IMR-90 (cell line): ENCODE results near the gene DHRS12. TPM values are rescaled to one million over a fixed set of nuclear protein-coding genes. Genes with fewer than 3 reads are reported as not detected.

ENCODE experiments used
- ATAC-seq: fragments of 200-7000 bp; cut with Tn5 transposase; 2 replicates; pipeline ENCODE4 v1.9.1; 2020; ENCODE audit warnings: low read depth, mild to moderate bottlenecking, moderate library complexity
- BruUV-seq: library from RNA; stranded (reverse); fragments of 400-500 nt; replicated peaks from 2 replicates; lab custom pipeline; 2021; lab: Mats Ljungman, UMichigan
- CTCF ChIA-PET: fragments of 300-600 bp; formaldehyde crosslinking; extraction: SDS; loops from one replicate; lab custom pipeline; 2021; ENCODE audit warnings: antibody characterized with exemption; lab: Yijun Ruan, JAX
- POLR2A ChIA-PET: fragments of 300-600 bp; sonication (Branson Sonifier 250); formaldehyde crosslinking; loops from one replicate; lab custom pipeline; 2022; ENCODE audit warnings: antibody characterized with exemption; ENCODE audit not compliant: unreplicated experiment; lab: Charles Lee
- DNase-seq: peaks from one replicate; pipeline ENCODE4 v3.0.0; 2013
- H2AFZ ChIP-seq: replicated peaks from 2 replicates; pipeline ENCODE3; 2013; ENCODE audit warnings: low read length, mild to moderate bottlenecking; ENCODE audit not compliant: poor library complexity
- H2AK5ac ChIP-seq: 2 replicates; pipeline ENCODE4 v1.6.1; 2013; ENCODE audit warnings: low read depth, low read length, inconsistent platforms
- H2AK9ac ChIP-seq: replicated peaks from 2 replicates; pipeline ENCODE3; 2013; ENCODE audit warnings: mild to moderate bottlenecking, low read depth, low read length, moderate library complexity; ENCODE audit not compliant: poor library complexity
- H2BK120ac ChIP-seq: 2 replicates; pipeline ENCODE4 v1.6.1; 2013; ENCODE audit warnings: low read depth, low read length, inconsistent platforms
- H2BK15ac ChIP-seq: 3 replicates; pipeline ENCODE4 v1.6.1; 2013; ENCODE audit warnings: low read depth, low read length, inconsistent platforms
- H2BK20ac ChIP-seq: 2 replicates; pipeline ENCODE4 v1.6.1; 2013; ENCODE audit warnings: low read depth, mild to moderate bottlenecking, inconsistent platforms, low read length, moderate library complexity
- H2BK5ac ChIP-seq: 2 replicates; pipeline ENCODE4 v1.6.1; 2013; ENCODE audit warnings: mild to moderate bottlenecking, low read depth, low read length, inconsistent platforms; ENCODE audit not compliant: poor library complexity, severe bottlenecking
- H3K14ac ChIP-seq: replicated peaks from 2 replicates; pipeline ENCODE4 v1.6.1; 2013; ENCODE audit warnings: low read depth, low read length, inconsistent platforms
- H3K18ac ChIP-seq: 2 replicates; pipeline ENCODE4 v1.6.1; 2013; ENCODE audit warnings: low read depth, low read length, control low read depth
- H3K23ac ChIP-seq: 2 replicates; pipeline ENCODE4 v1.6.1; 2013; ENCODE audit warnings: low read depth, low read length, inconsistent platforms
- H3K27ac ChIP-seq: 2 replicates; pipeline ENCODE4 v1.5.1; 2013; ENCODE audit warnings: mild to moderate bottlenecking, control low read depth, low read length; ENCODE audit not compliant: insufficient read depth
- H3K27me3 ChIP-seq: 2 replicates; pipeline ENCODE4 v1.6.1; 2013; ENCODE audit warnings: low read length; ENCODE audit not compliant: control insufficient read depth, insufficient read depth
- H3K36me3 ChIP-seq: 2 replicates; pipeline ENCODE4 v1.6.1; 2013; ENCODE audit warnings: low read length, mixed read lengths; ENCODE audit not compliant: control insufficient read depth, insufficient read depth
- H3K4ac ChIP-seq: 2 replicates; pipeline ENCODE4 v1.6.1; 2013; ENCODE audit warnings: low read depth, low read length, inconsistent platforms
- H3K4me1 ChIP-seq: 2 replicates; pipeline ENCODE4 v1.6.1; 2013; ENCODE audit warnings: low read length, mixed read lengths; ENCODE audit not compliant: control insufficient read depth, insufficient read depth
- H3K4me2 ChIP-seq: 2 replicates; pipeline ENCODE4 v1.6.1; 2013; ENCODE audit warnings: low read depth, mild to moderate bottlenecking, control low read depth, low read length, moderate library complexity
- H3K4me3 ChIP-seq: 2 replicates; pipeline ENCODE4 v1.5.1; 2013; ENCODE audit warnings: low read depth, mild to moderate bottlenecking, control low read depth, low read length, moderate library complexity; ENCODE audit not compliant: insufficient read depth
- H3K56ac ChIP-seq: 2 replicates; pipeline ENCODE4 v1.6.1; 2013; ENCODE audit warnings: low read length, inconsistent platforms; ENCODE audit not compliant: insufficient read depth; ENCODE audit errors: extremely low read depth
- H3K79me1 ChIP-seq, 2 experiments: 2 replicates each; pipeline ENCODE4 v1.6.1; 2013; ENCODE audit warnings: low read length in 2 of 2, inconsistent platforms in 1 of 2, low read depth in 1 of 2
- H3K9ac ChIP-seq: 2 replicates; pipeline ENCODE4 v1.6.1; 2013; ENCODE audit warnings: low read depth, low read length, control low read depth
- H3K9me1 ChIP-seq: 2 replicates; pipeline ENCODE4 v1.6.1; 2013; ENCODE audit warnings: low read length, inconsistent platforms; ENCODE audit not compliant: insufficient read depth
- H3K9me3 ChIP-seq: 2 replicates; pipeline ENCODE4 v1.6.1; 2013; ENCODE audit warnings: low read length; ENCODE audit not compliant: control insufficient read depth, insufficient read depth
- H4K20me1 ChIP-seq: 2 replicates; pipeline ENCODE4 v1.6.1; 2013; ENCODE audit warnings: low read length, inconsistent platforms; ENCODE audit not compliant: insufficient read depth
- H4K5ac ChIP-seq: 2 replicates; pipeline ENCODE4 v1.6.1; 2013; ENCODE audit warnings: mild to moderate bottlenecking, low read depth, low read length, control low read depth
- H4K8ac ChIP-seq, 2 experiments: 2 replicates each; pipeline ENCODE4 v1.6.1; 2013; ENCODE audit warnings: low read depth in 2 of 2, low read length in 2 of 2, control low read depth in 1 of 2, inconsistent platforms in 1 of 2
- H4K91ac ChIP-seq: 2 replicates; pipeline ENCODE4 v1.6.1; 2013; ENCODE audit warnings: low read depth, low read length, inconsistent platforms; ENCODE audit not compliant: insufficient read depth
- BHLHE40 ChIP-seq: fragments of 150-350 bp; IDR thresholded peaks from 2 replicates; pipeline ENCODE4 v1.6.1; 2016; ENCODE audit warnings: mild to moderate bottlenecking, low read depth, low read length
- CEBPB ChIP-seq: IDR thresholded peaks from 2 replicates; pipeline ENCODE4 v1.6.1; 2012; ENCODE audit warnings: low read depth, low read length, improper control_type of control experiment
- CHD1 ChIP-seq: IDR thresholded peaks from 2 replicates; pipeline ENCODE4 v1.6.1; 2012; ENCODE audit warnings: low read depth, low read length, improper control_type of control experiment
- CTCF ChIP-seq: conservative IDR thresholded peaks from 2 replicates; pipeline ENCODE4 v1.5.1; 2012; ENCODE audit warnings: mild to moderate bottlenecking, low read depth, low read length, improper control_type of control experiment
- ELK1 ChIP-seq: fragments of 150-350 bp; IDR thresholded peaks from 2 replicates; pipeline ENCODE4 v1.6.1; 2016; ENCODE audit warnings: low read depth, mild to moderate bottlenecking, low read length, moderate library complexity, borderline replicate concordance
- FOS ChIP-seq: fragments of 150-350 bp; IDR thresholded peaks from 2 replicates; pipeline ENCODE4 v1.6.1; 2016; ENCODE audit warnings: low read depth, low read length
- MAFK ChIP-seq: IDR thresholded peaks from 2 replicates; pipeline ENCODE4 v1.6.1; 2012; ENCODE audit warnings: low read depth, low read length, improper control_type of control experiment
- MAZ ChIP-seq: IDR thresholded peaks from 2 replicates; pipeline ENCODE4 v1.6.1; 2012; ENCODE audit warnings: low read depth, mild to moderate bottlenecking, low read length, improper control_type of control experiment, moderate library complexity, borderline replicate concordance
- MXI1 ChIP-seq: IDR thresholded peaks from 2 replicates; pipeline ENCODE4 v1.6.1; 2012; ENCODE audit warnings: low read depth, mild to moderate bottlenecking, low read length, moderate library complexity, borderline replicate concordance
- NFE2L2 ChIP-seq: fragments of 150-350 bp; IDR thresholded peaks from 2 replicates; pipeline ENCODE4 v1.6.1; 2016; ENCODE audit warnings: low read depth, mild to moderate bottlenecking, low read length
- POLR2A ChIP-seq: IDR thresholded peaks from 2 replicates; pipeline ENCODE4 v1.6.1; 2012; ENCODE audit warnings: mild to moderate bottlenecking, low read depth, low read length
- RAD21 ChIP-seq: IDR thresholded peaks from 2 replicates; pipeline ENCODE4 v1.6.1; 2012; ENCODE audit warnings: low read length, improper control_type of control experiment
- RCOR1 ChIP-seq: IDR thresholded peaks from 2 replicates; pipeline ENCODE4 v1.6.1; 2012; ENCODE audit warnings: mild to moderate bottlenecking, low read length, improper control_type of control experiment; ENCODE audit not compliant: insufficient replicate concordance
- RFX5 ChIP-seq: IDR thresholded peaks from 2 replicates; pipeline ENCODE4 v1.8.0; 2012; ENCODE audit warnings: low read depth, mild to moderate bottlenecking, low read length, moderate library complexity
- SMC3 ChIP-seq: fragments of 150-350 bp; IDR thresholded peaks from 2 replicates; pipeline ENCODE4 v1.6.1; 2016; ENCODE audit warnings: low read depth, mild to moderate bottlenecking, antibody characterized with exemption, low read length, moderate library complexity
- WGBS, 2 experiments: methylation state at CpG; one replicate each; pipeline versions ENCODE4 v1.1.5 to v1.1.7; 2013; ENCODE audit warnings: missing lambda C conversion rate in 2 of 2; ENCODE audit not compliant: insufficient read length in 1 of 2; ENCODE audit errors: extremely low coverage in 2 of 2; 5-methylcytosine and 5-hydroxymethylcytosine counted together
- dilution Hi-C: fragments of 300-500 bp; cut with HindIII; formaldehyde crosslinking; loops from one replicate; pipeline ENCODE4 v1.14.3; 2018; ENCODE audit warnings: low sequenced_read_pairs; ENCODE audit not compliant: unreplicated experiment
- in situ Hi-C: fragments of 300-500 bp; cut with MboI; formaldehyde crosslinking; loops from 3 replicates; pipeline ENCODE4 v1.14.3; 2019; ENCODE audit warnings: low sequenced_read_pairs, inconsistent platforms, mixed read lengths
- intact Hi-C: fragments of 100-400 bp; cut with micrococcal nuclease; formaldehyde crosslinking; loops from 2 replicates; pipeline ENCODE4 v1.10.0; 2022
- polyA plus RNA-seq, 3 experiments: library from polyadenylated mRNA; depleted of rRNA; stranded (reverse); fragments of >200 nt; gene quantifications; 2 replicates each; pipeline ENCODE4 v1.2.3, GENCODE V29; 2012; ENCODE audit warnings: low replicate concordance in 1 of 3
- total RNA-seq: library from RNA; depleted of rRNA; stranded (reverse); fragments of >200 nt; gene quantifications from 2 replicates; pipeline ENCODE4 v1.2.3, GENCODE V29; 2012
- TF ChIP-seq, protein P1 (sequence below): fragments of 150-350 bp; IDR thresholded peaks from 2 replicates; pipeline ENCODE4 v1.6.1; 2017; ENCODE audit warnings: mild to moderate bottlenecking, antibody characterized with exemption, low read length, low read depth

The DHRS12 gene
- total and polyA plus RNA-seq, 2 of the 4 experiments (the other 2 are of a cell fraction): 1.3 to 1.6 TPM

DNA sequence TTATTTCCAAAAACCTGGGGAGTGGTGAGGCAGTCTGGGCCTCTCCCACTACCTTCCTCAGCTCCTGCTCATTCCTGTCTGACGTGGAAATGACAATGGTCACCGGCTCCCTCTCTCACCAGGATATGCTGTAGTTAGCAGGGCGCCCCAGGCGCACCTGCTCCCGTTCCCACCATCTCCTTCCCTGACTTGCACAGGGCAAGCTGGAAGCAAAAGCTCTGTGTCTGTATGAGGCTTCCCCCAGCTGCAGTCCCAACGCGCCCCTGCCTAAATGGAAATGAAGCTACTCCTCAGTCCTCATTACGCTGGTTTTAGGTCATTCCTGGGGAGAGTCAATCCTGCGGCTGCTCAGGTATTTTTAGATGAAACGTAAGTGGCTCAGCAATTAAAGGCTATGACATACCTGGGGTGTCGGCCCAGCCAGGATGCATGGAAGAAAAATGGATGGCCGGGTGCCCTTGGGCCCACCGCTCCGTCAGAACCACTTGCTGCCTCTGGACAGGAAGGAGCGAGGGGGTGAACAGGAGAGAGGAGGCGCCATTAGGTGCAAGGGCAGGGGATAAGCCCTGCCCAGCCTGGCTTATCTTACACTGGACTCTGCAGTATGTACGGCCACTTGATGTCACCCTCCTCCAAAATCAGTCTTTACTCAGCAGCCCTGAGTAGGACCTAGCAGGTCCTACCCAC lies 32.4 kb downstream of the DHRS12 start:
- Histone ChIP-seq H3K18ac (no peak overlapping the region), H3K9me1 (peaks cover 7% of the 10 kb centered on the region), H3K27ac (no peak overlapping the region), H3K79me1 (peaks cover 0 to 7% of the 10 kb centered on the region in 2 experiments; a peak in 1 of 4 replicates), H3K4me2 (no peak overlapping the region), H3K9me3 (no peaks in the 10 kb centered on the region), H2AK5ac (no peak overlapping the region), H3K4me3 (no peak overlapping the region), H2BK20ac (no peak overlapping the region), H2BK15ac (no peak overlapping the region), H2AFZ (no peak overlapping the region), H3K9ac (no peak overlapping the region), H2AK9ac (no peak overlapping the region), H4K20me1 (no peaks in the 10 kb centered on the region), H2BK5ac (no peak overlapping the region), H3K14ac (no peak overlapping the region), H3K4me1 (no peaks in the 10 kb centered on the region), H4K91ac (no peak overlapping the region), H2BK120ac (no peak overlapping the region), H4K8ac (no peak overlapping the region), H3K4ac (no peak overlapping the region), H3K27me3 (peaks cover 8% of the 10 kb centered on the region; the same call in 1 of the 2 replicates), H3K56ac (no peak overlapping the region), H3K23ac (no peak overlapping the region), H3K36me3 (no peaks in the 10 kb centered on the region; the same call in 1 of the 2 replicates), H4K5ac (no peak overlapping the region)
- in situ Hi-C loops (no loop called here), intact Hi-C loops (no loop called here), dilution Hi-C loops (no loop called here)
- TF ChIP-seq RAD21: no peak
- TF ChIP-seq CTCF: no peak
- no peak for TF ChIP-seq MAZ
- no peak for TF ChIP-seq MXI1
- TF ChIP-seq SMC3: no peak
- no peak for TF ChIP-seq FOS
- no peak for TF ChIP-seq NFE2L2
- no peak for TF ChIP-seq ELK1
- no peak for TF ChIP-seq CHD1
- TF ChIP-seq, protein P1, sequence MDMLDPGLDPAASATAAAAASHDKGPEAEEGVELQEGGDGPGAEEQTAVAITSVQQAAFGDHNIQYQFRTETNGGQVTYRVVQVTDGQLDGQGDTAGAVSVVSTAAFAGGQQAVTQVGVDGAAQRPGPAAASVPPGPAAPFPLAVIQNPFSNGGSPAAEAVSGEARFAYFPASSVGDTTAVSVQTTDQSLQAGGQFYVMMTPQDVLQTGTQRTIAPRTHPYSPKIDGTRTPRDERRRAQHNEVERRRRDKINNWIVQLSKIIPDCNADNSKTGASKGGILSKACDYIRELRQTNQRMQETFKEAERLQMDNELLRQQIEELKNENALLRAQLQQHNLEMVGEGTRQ: no peak
- no peak for TF ChIP-seq BHLHE40
- TF ChIP-seq MAFK: no peak
- TF ChIP-seq POLR2A: no peak
- no peak for TF ChIP-seq RFX5
- no peak for TF ChIP-seq RCOR1
- no peak for TF ChIP-seq CEBPB
- DNase-seq: no peak
- 92% methylated on average over 2 of the region's 17 CpGs; no CpG with 5 or more reads in 1 of the 2 experiments for WGBS, 2 experiments
- no peak for ATAC-seq
- ChIA-PET CTCF (no interaction called here), POLR2A (no interaction called here)
- BruUV-seq: no TSS peak
